KMS-11 (cell line): ENCODE data around the gene PCLO.

ENCODE experiments used
- H2AFZ ChIP-seq: fragments of 200-600 bp; sonication (generic); 2 replicates; pipeline ENCODE4 v1.6.1; 2016; ENCODE audit warnings: antibody characterized with exemption, mixed run types, low read depth
- H3K27ac ChIP-seq: fragments of 200-600 bp; sonication (generic); 2 replicates; pipeline ENCODE4 v1.6.1; 2016; ENCODE audit warnings: mild to moderate bottlenecking, mixed run types
- H3K27me3 ChIP-seq: fragments of 200-600 bp; sonication (generic); 2 replicates; pipeline ENCODE4 v1.6.1; 2017; ENCODE audit warnings: mild to moderate bottlenecking, low read depth, mixed run types, moderate library complexity; ENCODE audit not compliant: insufficient read depth
- H3K36me3 ChIP-seq: fragments of 200-600 bp; sonication (generic); 2 replicates; pipeline ENCODE4 v1.6.1; 2017; ENCODE audit warnings: mild to moderate bottlenecking, mixed run types; ENCODE audit not compliant: insufficient read depth
- H3K4me1 ChIP-seq: fragments of 200-600 bp; sonication (generic); 2 replicates; pipeline ENCODE4 v1.6.1; 2016; ENCODE audit warnings: mild to moderate bottlenecking, low read depth, mixed run types; ENCODE audit not compliant: poor library complexity, severe bottlenecking
- H3K4me2 ChIP-seq: fragments of 200-600 bp; sonication (generic); 2 replicates; pipeline ENCODE4 v1.7.0; 2016; ENCODE audit warnings: mild to moderate bottlenecking, mixed run types
- H3K4me3 ChIP-seq: fragments of 200-600 bp; sonication (generic); IDR thresholded peaks from 2 replicates; pipeline ENCODE4 v1.6.1; 2017; ENCODE audit warnings: low read depth, low read length, mixed read lengths; ENCODE audit not compliant: insufficient read depth
- H3K79me2 ChIP-seq: fragments of 200-600 bp; sonication (generic); 2 replicates; pipeline ENCODE4 v1.6.1; 2016; ENCODE audit warnings: low read depth, mixed run types; ENCODE audit not compliant: insufficient read depth
- H3K9ac ChIP-seq: fragments of 200-600 bp; sonication (generic); 2 replicates; pipeline ENCODE4 v1.6.1; 2016; ENCODE audit warnings: mild to moderate bottlenecking, mixed run types
- H4K20me1 ChIP-seq: fragments of 200-600 bp; sonication (generic); 2 replicates; pipeline ENCODE4 v1.6.1; 2016; ENCODE audit warnings: mild to moderate bottlenecking, mixed run types; ENCODE audit not compliant: insufficient read depth
- TF ChIP-seq, protein P1 (sequence below): fragments of 200-600 bp; sonication (generic); conservative IDR thresholded peaks from 2 replicates; pipeline ENCODE4 v1.6.1; 2017; ENCODE audit warnings: low read depth, mild to moderate bottlenecking, antibody characterized with exemption, low read length, moderate library complexity, mixed read lengths

Gene PCLO

DNA sequence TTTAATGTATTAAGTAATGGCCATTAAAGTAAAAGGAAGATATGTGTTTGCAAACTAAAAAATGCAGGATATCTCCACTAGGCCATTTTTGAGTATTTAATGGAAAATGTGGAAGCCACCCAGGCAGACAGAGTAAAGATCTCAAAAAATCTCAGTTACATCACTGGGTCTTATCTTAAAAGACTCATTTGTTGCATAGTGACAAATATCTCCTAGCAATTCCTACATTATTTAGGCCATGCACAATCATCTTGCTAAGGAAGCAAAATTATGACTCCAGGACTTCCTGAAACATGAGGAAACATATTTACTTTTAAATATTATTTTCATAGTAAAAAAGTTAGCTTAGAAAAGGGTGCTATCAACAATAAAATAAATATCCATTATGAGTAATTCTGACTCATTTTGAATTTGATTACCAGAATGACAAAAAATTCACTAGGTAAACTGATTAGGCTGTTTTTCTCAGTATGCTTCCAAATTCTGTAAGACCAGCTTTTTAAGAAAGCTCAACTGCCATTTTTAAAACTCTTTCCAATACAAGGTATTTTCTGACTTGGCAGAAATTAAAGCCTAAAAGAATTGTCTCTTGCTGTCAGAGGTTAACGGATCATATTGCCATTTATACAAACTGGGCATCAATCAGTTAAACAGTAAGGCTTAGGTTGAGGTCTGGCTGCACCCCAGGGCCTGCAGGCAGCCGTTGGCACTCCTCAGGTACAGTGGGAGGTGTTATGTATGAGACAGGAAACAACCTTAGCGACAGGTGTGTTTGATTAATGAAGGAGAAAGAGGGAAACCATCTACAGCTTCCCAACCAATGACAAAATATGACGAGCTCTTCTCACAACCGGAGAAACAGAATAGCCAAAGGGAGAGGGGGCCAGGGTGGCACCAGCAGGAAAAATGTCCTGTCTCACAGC, 31.8 kb downstream of the PCLO start:
- TF ChIP-seq, protein P1, sequence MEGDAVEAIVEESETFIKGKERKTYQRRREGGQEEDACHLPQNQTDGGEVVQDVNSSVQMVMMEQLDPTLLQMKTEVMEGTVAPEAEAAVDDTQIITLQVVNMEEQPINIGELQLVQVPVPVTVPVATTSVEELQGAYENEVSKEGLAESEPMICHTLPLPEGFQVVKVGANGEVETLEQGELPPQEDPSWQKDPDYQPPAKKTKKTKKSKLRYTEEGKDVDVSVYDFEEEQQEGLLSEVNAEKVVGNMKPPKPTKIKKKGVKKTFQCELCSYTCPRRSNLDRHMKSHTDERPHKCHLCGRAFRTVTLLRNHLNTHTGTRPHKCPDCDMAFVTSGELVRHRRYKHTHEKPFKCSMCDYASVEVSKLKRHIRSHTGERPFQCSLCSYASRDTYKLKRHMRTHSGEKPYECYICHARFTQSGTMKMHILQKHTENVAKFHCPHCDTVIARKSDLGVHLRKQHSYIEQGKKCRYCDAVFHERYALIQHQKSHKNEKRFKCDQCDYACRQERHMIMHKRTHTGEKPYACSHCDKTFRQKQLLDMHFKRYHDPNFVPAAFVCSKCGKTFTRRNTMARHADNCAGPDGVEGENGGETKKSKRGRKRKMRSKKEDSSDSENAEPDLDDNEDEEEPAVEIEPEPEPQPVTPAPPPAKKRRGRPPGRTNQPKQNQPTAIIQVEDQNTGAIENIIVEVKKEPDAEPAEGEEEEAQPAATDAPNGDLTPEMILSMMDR: no peak

GRCh38 chr7:83130191-83130590, 32.5 kb downstream of the PCLO start:
- no peaks in the 10 kb centered on the region for H3K27me3 ChIP-seq
- no peaks in the 10 kb centered on the region for H3K36me3 ChIP-seq
- no peaks in the 10 kb centered on the region for H4K20me1 ChIP-seq
- TF ChIP-seq, protein P1: no peak
- H3K9ac ChIP-seq: no peak overlapping the region
- no peaks in the 10 kb centered on the region for H3K79me2 ChIP-seq
- H3K27ac ChIP-seq: no peak overlapping the region
- H3K4me1 ChIP-seq: no peaks in the 10 kb centered on the region
- H2AFZ ChIP-seq: no peak overlapping the region
- no peak overlapping the region for H3K4me2 ChIP-seq
- H3K4me3 ChIP-seq: no peak overlapping the region

More for the DNA sequence above, 31.8 kb downstream of the PCLO start:
- Histone ChIP-seq H3K27me3 (no peaks in the 10 kb centered on the region), H3K4me1 (no peaks in the 10 kb centered on the region), H3K4me3 (no peak overlapping the region), H3K79me2 (no peaks in the 10 kb centered on the region), H2AFZ (no peak overlapping the region), H4K20me1 (no peaks in the 10 kb centered on the region), H3K9ac (no peak overlapping the region), H3K27ac (no peak overlapping the region), H3K4me2 (no peak overlapping the region), H3K36me3 (no peaks in the 10 kb centered on the region)

GRCh38 chr7:83119494-83119893, 43.2 kb downstream of the PCLO start:
- no peaks in the 10 kb centered on the region for H3K4me1 ChIP-seq
- no peaks in the 10 kb centered on the region for H3K79me2 ChIP-seq
- TF ChIP-seq, protein P1: no peak
- no peaks in the 10 kb centered on the region for H3K36me3 ChIP-seq
- H4K20me1 ChIP-seq: no peaks in the 10 kb centered on the region
- no peak overlapping the region for H3K27ac ChIP-seq
- H3K27me3 ChIP-seq: no peaks in the 10 kb centered on the region
- H2AFZ ChIP-seq: no peak overlapping the region
- no peak overlapping the region for H3K4me2 ChIP-seq
- no peak overlapping the region for H3K9ac ChIP-seq
- H3K4me3 ChIP-seq: no peak overlapping the region

GRCh38 chr7:83119026-83119382, 43.7 kb downstream of the PCLO start:
- Histone ChIP-seq H3K4me2 (no peak overlapping the region), H3K79me2 (no peaks in the 10 kb centered on the region), H3K36me3 (no peaks in the 10 kb centered on the region), H3K27me3 (no peaks in the 10 kb centered on the region), H2AFZ (no peak overlapping the region), H3K9ac (no peak overlapping the region), H3K4me1 (no peaks in the 10 kb centered on the region), H3K4me3 (no peak overlapping the region), H3K27ac (no peak overlapping the region), H4K20me1 (no peaks in the 10 kb centered on the region)
- TF ChIP-seq, protein P1: no peak
